Cardiac muscle cell (in vitro differentiated cells and primary cell): ENCODE results near the gene STK31. TPM values are rescaled to one million over a fixed set of nuclear protein-coding genes. Genes with fewer than 3 reads are reported as not detected.

Source experiments
- DNase-seq, 2 donors: peaks; one replicate each; pipeline versions ENCODE4 v3.0.0 to v3.0.0-alpha.2; 2010 to 2017; ENCODE audit warnings: low read depth in 1 of 2, low spot score in 1 of 2
- H3K27ac ChIP-seq: fragments of 200-600 bp; sonication (generic); 2 replicates; pipeline ENCODE4 v1.5.1; 2016
- H3K27me3 ChIP-seq: fragments of 200-600 bp; sonication (generic); 2 replicates; pipeline ENCODE4 v1.6.0; 2016; ENCODE audit warnings: control low read depth
- H3K36me3 ChIP-seq: fragments of 200-600 bp; sonication (generic); 2 replicates; pipeline ENCODE4 v1.5.1; 2016; ENCODE audit warnings: control low read depth
- H3K4me1 ChIP-seq: fragments of 200-600 bp; sonication (generic); 2 replicates; pipeline ENCODE4 v1.8.1; 2017; ENCODE audit warnings: low read depth, mild to moderate bottlenecking, mixed run types
- H3K4me3 ChIP-seq: fragments of 200-600 bp; sonication (generic); 2 replicates; pipeline ENCODE4 v1.5.1; 2016; ENCODE audit warnings: mild to moderate bottlenecking
- H3K9me3 ChIP-seq: fragments of 200-600 bp; sonication (generic); 2 replicates; pipeline ENCODE4 v1.5.1; 2017; ENCODE audit warnings: low read depth, mild to moderate bottlenecking, control low read depth
- CTCF ChIP-seq: IDR thresholded peaks from 2 replicates; pipeline ENCODE4 v1.5.1; 2012; ENCODE audit warnings: low read depth, mild to moderate bottlenecking, low read length
- polyA plus RNA-seq: library from polyadenylated mRNA; unstranded; fragments of >200 nt; fragmentation: Nextera tagmentation; extraction: Ambion mirVana; gene quantifications from 2 replicates; pipeline ENCODE4 v1.2.1, GENCODE V29; 2016
- total RNA-seq: library from RNA; depleted of rRNA; stranded (reverse); fragments of >200 nt; gene quantifications from 2 replicates; pipeline ENCODE4 v1.2.3, GENCODE V29; 2016

The STK31 gene
- total and polyA plus RNA-seq, 2 experiments from 2014 or later, result 0.06 TPM

- Histone ChIP-seq H3K27me3 (no peaks in the 10 kb centered on the region), H3K4me1 (no peaks in the 10 kb centered on the region), H3K9me3 (no peaks in the 10 kb centered on the region), H3K27ac (no peak overlapping the region), H3K4me3 (no peak overlapping the region), H3K36me3 (no peaks in the 10 kb centered on the region)
- TF ChIP-seq CTCF, result no peak
- no peak for DNase-seq
These were observed 20.9 kb upstream of the STK31 start for GRCh38 chr7:23689165-23689564.

- H3K27ac ChIP-seq, result no peak overlapping the region
- no peaks in the 10 kb centered on the region for H3K4me1 ChIP-seq
- no peak for TF ChIP-seq CTCF
- H3K27me3 ChIP-seq, result no peaks in the 10 kb centered on the region
- H3K9me3 ChIP-seq, result no peaks in the 10 kb centered on the region
- no peaks in the 10 kb centered on the region for H3K36me3 ChIP-seq
- DNase-seq, result no peak
- no peak overlapping the region for H3K4me3 ChIP-seq
These were observed 18.7 kb upstream of the STK31 start for GRCh38 chr7:23691320-23691719.

GRCh38 chr7:23693224-23693623 lies 16.8 kb upstream of the STK31 start:
- no peaks in the 10 kb centered on the region for H3K4me1 ChIP-seq
- no peaks in the 10 kb centered on the region for H3K9me3 ChIP-seq
- H3K4me3 ChIP-seq, result no peak overlapping the region
- H3K27me3 ChIP-seq, result no peaks in the 10 kb centered on the region
- no peak for TF ChIP-seq CTCF
- no peak for DNase-seq
- H3K27ac ChIP-seq, result no peak overlapping the region
- H3K36me3 ChIP-seq, result no peaks in the 10 kb centered on the region

- peak; percentile 72 to 73 for DNase-seq
- Histone ChIP-seq H3K27ac (no peak overlapping the region), H3K27me3 (no peaks in the 10 kb centered on the region), H3K4me3 (no peak overlapping the region), H3K9me3 (no peaks in the 10 kb centered on the region), H3K36me3 (no peaks in the 10 kb centered on the region), H3K4me1 (no peaks in the 10 kb centered on the region)
- peak; percentile 73 for TF ChIP-seq CTCF
These were observed 13.0 kb upstream of the STK31 start for GRCh38 chr7:23696916-23697441.

- Histone ChIP-seq H3K27ac (no peak overlapping the region), H3K36me3 (peaks cover 2% of the 10 kb centered on the region), H3K27me3 (no peaks in the 10 kb centered on the region), H3K9me3 (no peaks in the 10 kb centered on the region), H3K4me3 (no peak overlapping the region), H3K4me1 (no peaks in the 10 kb centered on the region)
- DNase-seq, result no peak
- TF ChIP-seq CTCF, result no peak
These were observed 11.2 kb upstream of the STK31 start for GRCh38 chr7:23698822-23699221.

GRCh38 chr7:23700046-23700445 lies 10.0 kb upstream of the STK31 start:
- Histone ChIP-seq H3K27ac (no peak overlapping the region), H3K4me1 (no peaks in the 10 kb centered on the region), H3K36me3 (peaks cover 2% of the 10 kb centered on the region), H3K9me3 (no peaks in the 10 kb centered on the region), H3K27me3 (no peaks in the 10 kb centered on the region), H3K4me3 (no peak overlapping the region)
- no peak for DNase-seq
- TF ChIP-seq CTCF, result no peak
